Stimulated activated CD8-positive, alpha-beta memory T cell treated with anti-CD3 and anti-CD28 coated beads, Interleukin-7, amount 100 ng/mL, for 1 hour (primary cell): ENCODE results near the gene NR1I2.

Experiments used
- DNase-seq, 2 donors: peaks; one replicate each; pipeline ENCODE4 v3.0.0-alpha.2; 2020; ENCODE audit warnings: low read depth in 2 of 2

Gene NR1I2

DNA sequence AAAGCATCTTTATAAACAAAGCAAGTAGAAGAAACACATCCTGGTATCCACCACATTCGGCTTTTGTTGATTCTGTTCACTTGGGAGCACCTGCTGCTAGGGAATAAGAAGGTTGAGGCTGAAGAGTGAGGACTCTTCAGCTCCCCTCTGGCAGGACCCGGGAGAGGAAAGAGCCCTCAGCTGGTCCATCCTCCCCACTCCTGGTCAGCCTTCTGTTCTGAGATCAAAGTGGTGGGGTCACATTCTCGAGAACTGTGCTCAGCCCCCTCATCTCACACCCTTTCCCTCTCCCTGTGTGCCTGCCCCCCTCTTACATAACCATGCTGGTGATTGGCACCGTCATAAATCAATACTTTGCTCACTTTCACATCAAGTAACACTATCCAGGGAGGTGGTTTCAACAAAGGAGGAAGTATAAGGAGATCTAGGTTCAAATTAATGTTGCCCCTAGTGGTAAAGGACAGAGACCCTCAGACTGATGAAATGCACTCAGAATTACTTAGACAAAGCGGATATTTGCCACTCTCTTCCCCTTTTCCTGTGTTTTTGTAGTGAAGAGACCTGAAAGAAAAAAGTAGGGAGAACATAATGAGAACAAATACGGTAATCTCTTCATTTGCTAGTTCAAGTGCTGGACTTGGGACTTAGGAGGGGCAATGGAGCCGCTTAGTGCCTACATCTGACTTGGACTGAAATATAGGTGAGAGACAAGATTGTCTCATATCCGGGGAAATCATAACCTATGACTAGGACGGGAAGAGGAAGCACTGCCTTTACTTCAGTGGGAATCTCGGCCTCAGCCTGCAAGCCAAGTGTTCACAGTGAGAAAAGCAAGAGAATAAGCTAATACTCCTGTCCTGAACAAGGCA is at the start of gene NR1I2:
TSS of gene NR1I2 (plus strand) at position 772 of the 869 bp plus-strand sequence.
- DNase-seq = no peak

DNA sequence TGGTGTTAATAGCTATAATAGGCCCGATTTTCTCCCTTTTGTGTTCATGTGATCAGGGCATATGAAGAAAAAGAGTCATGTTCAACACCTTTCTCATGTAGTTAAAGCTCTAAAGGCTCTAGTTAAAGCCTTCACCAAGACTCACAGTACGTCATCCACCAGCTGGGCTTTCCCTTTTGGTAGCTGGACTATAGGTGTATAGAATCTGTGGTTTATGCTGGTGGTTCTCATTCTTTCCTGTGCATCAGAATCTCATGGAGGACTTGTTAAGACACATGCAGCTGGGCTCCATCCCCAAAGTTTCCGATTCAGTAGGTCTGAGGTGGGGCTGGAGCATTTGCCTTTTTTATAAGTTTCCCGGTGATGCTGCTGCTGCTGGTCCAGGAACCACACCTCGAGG is 48.1 kb upstream of the NR1I2 start:
- DNase-seq = no peak

DNA sequence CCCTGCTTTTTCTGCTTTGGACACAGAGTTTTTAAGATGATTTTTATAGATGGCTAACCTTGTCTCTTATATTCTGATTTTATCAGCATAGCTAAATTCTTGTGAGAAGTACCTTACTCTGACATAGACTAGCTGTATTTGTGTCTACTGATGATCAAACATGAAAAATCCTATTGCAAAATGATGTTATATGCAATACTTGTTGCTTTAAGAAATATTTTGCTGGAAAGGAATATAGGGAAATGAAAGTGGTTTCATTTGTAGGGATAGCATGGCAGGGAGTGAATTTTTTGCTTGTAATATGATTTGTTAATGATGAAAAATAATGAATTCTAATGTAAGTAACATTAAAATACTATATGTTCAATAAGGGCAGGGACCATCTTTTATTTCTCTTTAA is 43.2 kb upstream of the NR1I2 start:
- DNase-seq = no peak

DNA sequence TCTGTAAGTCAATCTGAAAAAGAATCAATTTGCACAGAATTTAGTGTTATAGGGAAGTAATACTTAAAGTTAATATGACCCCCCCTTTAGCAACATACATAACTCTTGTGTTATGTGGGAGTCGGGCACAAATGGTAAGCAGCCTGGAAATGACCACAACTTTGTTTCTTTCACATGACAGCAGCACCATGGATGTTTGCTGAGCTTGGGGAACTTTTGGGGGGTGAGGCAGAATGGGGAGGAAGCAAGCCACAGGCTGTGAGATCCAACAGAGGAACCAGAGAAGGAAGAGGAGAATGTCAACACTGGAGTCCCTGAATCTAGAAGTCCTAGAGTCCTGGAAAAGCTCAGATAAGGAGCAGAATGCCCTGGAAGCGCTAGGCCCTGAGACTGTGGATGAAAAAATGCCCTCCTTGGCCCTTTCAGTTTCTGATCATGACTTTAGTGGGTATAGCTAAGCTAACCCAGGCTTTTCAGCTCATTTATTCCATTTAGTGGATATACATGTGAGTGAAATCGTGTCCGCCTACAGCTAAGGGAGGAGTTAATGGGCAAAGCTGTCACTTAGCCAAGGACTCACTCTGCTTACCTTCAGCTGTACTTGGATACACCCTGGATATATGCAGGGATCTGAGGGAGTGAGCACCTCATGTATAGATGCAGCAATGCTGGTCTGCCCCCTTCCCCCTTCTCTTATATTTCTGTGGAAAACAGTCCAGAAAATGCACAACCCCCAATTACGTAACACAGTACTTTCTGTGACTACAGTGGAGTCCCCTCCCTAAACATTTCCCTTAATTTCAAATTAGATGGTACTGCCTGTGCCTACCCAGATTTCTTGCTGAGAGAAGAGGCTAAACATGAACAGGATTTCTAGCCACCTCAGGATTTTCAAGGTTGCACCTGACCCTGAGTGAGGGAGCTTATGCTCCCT is 40.0 kb upstream of the NR1I2 start:
- DNase-seq = no peak

GRCh38 chr3:119743921-119744320 is 38.0 kb upstream of the NR1I2 start:
- no peak for DNase-seq

GRCh38 chr3:119745942-119746341 is 36.0 kb upstream of the NR1I2 start:
- no peak for DNase-seq

- DNase-seq = no peak
Observed at GRCh38 chr3:119746423-119746822, 35.5 kb upstream of the NR1I2 start.

DNA sequence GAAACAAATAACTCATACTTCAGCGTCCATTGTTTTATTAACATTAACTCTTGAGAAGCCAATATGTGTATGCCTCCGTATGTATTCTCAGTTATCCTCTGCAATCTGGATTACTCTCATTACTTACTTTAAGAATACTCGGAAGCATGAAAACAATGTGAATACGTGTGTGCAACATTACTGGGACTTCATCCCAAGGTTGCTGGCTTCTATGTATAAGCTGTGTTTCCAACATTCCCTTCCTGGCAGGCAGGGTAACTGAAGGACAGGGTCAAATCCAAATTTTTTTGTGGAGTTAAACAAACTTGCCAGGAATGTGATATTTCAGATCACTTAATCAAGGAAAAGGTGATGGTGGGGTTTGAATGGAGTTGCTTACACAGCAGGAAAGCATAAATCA is 34.5 kb upstream of the NR1I2 start:
- no peak for DNase-seq

- no peak for DNase-seq
Observed at GRCh38 chr3:119748991-119749390, 32.9 kb upstream of the NR1I2 start.

DNA sequence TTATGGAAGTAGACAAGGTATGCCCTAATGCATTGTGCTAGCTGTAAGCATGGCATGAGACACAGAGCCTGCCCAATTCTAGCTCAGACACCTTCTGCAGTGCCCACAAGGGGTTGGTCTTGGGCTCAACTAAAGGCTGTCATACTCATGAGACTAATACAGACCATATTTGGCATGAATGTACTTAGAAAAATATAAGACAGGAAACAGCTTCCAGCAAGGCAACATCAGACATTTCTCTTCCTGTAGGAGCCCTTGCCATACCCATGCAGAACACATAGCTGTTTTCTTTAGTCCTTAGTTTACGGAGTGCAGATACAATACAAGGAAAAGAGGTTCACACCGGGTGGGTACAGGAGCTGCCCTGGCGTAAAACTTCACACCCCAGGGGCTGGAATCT is 30.5 kb upstream of the NR1I2 start:
- no peak for DNase-seq

GRCh38 chr3:119759962-119760361 is 21.9 kb upstream of the NR1I2 start:
- no peak for DNase-seq

DNA sequence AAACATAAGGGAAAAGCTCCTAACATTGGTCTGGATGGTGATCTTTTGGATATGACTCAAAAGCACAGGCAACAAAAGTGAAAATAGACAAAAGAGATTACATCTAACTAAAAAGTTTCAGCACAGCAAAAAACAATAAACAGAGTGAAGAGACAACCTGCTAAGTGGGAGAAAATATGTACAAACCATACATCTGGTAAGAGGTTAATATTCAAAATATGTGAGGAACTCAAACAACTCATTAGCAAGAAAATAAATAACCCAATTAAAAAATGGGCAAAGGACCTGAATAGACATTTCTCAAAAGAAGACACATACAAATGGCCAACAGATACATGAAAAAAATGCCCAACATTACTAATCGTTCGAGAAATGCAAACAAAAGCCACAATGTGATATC is 19.0 kb upstream of the NR1I2 start:
- DNase-seq = no peak

DNA sequence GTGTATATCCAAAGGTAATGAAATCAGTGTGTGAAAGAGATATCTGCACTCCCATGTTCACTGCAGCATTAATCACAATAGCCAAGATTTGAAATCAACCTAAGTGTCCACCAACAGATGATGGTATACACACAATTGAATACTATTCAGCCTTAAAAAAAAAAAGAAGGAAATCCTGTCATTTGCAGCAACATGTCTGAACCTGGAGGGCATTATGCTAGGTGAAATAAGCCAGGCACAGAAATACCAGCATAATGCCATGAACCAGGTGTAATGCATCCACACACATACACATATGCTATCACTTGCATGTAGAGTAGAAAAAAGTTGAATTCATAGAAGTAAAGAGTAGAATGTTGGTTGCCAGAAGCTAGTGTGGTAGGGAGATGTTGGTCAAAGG is 18.4 kb upstream of the NR1I2 start:
- no peak for DNase-seq

DNA sequence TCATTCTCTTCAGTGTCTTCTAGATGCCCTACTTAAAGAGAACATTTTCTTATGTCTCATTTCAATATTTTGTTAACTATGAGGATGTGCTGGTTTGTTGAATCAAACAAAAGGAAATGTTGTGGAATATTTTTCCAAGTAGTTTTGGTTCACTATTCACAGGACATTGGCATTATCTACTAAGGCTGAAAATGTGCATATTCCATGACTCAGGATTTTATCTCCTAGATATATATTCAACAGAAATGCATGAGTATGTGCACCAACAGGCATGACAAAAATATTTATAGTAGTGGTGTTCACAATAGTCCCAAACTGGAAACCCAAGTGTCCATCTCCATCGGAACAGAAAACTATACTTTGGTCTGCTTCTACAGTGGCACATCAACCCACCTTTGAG is 16.7 kb upstream of the NR1I2 start:
- no peak for DNase-seq

DNA sequence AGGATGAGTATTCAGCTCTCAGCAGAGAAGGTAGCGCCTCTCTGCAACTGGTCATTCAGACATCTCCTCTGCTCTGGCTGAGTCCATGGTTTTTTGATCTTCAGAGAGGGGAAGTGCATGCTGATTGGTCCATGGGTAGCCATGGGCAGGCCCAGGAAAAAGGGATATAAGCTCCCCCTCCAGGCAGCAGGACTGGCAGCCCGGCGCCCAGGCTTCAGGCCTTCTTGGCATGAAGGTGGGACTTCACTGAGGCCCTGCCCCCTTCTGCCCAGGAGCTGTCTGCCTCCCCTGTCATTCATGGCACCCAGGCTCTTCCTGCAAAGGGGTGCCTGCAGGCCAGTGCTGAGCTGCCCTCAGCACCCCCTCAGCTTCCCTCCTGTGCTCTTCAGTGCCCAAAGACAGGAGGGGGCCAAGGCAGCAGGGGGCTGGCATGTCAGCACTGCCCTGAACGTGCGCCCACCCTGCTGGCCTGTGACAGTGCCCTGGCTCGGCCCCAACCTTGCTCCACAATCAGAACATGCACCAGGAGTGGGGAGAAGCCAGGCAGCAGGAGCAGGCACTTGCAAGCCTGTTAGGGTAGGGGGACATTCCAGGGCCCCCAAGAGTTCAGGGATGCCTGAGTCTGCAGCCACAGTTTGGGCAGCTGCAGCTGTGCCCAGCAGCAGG is 13.8 kb upstream of the NR1I2 start:
- no peak for DNase-seq

DNA sequence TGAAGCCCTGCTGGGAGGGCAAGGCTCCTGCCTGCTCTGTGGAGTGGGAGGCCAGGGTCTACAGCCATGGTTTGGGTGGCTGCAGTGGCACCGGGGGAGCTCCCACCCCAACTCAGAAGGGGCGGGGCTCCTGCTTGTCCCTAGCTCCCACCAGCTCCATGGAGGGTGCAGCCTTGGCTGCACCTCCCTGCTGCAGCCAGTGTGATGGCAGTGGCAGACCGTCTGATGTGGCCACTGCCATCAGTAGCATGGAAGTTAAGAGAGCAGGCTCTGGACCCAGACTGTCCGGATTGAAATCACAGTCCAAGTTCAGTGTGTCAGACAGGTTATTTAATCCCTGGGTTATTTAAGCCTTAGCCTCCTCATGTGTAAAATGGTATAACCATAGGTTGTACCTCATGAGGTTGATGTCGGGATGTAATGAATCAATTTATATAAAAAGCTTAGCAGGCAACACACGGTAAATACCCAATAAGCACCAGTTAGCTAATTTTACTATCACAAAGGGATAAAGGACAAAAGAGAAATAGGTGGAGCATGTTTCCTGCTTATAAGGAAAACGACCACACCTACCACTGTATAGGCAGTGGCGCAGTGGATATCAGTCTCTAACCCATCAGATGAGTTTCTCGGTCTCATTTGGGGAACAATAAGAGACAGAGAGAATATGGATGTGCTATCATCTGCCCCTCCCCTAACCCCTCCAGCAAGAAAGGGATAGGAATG is 13.1 kb upstream of the NR1I2 start:
- no peak for DNase-seq

DNA sequence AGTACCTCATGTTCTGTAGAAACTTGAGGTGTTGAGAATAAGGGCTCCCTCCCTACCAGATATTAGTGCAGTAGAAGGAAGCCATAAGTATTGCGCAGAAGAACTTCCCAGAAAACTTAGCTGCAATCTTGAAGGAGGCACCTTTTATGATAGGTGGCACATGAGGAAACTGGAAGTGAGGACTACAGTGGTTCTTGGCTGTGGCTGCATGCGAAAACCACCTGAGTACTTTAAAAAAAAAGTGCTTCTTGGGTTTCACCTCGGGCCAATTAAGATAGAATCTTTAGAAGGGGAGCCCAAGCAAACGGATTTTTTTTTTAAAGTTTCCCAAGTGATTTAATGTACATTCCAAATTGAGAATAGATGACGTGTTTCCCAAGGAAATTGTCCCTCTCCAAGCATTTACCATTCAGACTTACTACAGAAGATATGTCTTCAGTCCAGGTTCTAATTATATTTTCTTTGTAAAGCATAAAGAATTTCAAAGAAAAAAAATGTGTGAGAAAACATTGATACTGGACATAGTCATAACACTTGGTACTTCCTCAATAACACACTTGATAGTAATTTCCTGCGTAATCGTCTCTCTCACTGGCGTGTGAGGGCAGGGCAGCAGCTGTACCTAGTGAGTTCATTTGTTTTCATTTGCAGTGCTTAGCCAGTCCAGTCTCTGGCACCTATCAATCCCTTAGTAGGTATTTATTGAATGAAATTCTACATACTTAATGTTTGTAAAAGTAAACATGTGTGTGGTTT is 12.3 kb upstream of the NR1I2 start:
- no peak for DNase-seq

- no peak for DNase-seq
Observed at GRCh38 chr3:119774444-119774843, 7.5 kb upstream of the NR1I2 start.

DNA sequence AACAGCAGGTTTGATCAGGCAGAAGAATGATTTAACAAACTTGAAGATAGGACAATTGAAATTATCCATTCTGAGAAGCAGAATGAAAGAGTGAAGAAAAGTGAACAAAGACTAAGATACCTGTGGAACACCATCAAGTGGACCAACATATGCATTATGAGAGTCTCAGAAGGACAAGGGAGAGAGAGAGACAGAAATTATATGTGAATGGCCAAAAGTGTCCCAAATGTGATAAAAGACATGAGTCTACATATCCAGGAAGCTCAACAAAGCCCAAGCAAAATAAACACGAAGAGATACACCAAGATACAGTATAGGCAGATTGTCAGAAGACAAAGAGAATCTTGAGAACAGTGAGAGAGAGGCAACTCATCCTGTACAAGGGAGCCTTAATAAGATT is 5.6 kb upstream of the NR1I2 start:
- no peak for DNase-seq

- DNase-seq = no peak
Observed at GRCh38 chr3:119778176-119778575, 3.7 kb upstream of the NR1I2 start.

GRCh38 chr3:119778811-119779210 is 3.1 kb upstream of the NR1I2 start:
- no peak for DNase-seq
